ENCODE measurements around the gene GPC3. TPM values are rescaled to one million over a fixed set of nuclear protein-coding genes. Genes with fewer than 3 reads are reported as not detected.

Gene GPC3
- total and polyA plus RNA-seq, 2 of the 4 experiments (the other 2 are of a cell fraction) = not detected

GRCh38 chrX:133913658-133914388, 71.6 kb downstream of the GPC3 start:
- no peak overlapping the region for H2AK5ac ChIP-seq (ENCODE audit: low read depth, low read length)
- H3K79me1 ChIP-seq (ENCODE audit: low read depth in 1 of 2, low read length in 2 of 2) = no peaks in the 10 kb centered on the region
- in situ Hi-C loops (cut with MboI; ENCODE audit: low sequenced_read_pairs) = no loop called here
- no peak overlapping the region for H3K18ac ChIP-seq (ENCODE audit: low read depth, low read length)
- H2BK5ac ChIP-seq (ENCODE audit: low read depth, low read length, poor library complexity, severe bottlenecking) = no peak overlapping the region
- H3K23ac ChIP-seq (ENCODE audit: low read depth, low read length) = no peak overlapping the region
- H4K91ac ChIP-seq (ENCODE audit: insufficient read depth, low read depth, low read length) = no peak overlapping the region
- ATAC-seq (ENCODE audit: low read depth) (no peak), DNase-seq (no peak)
- H2BK15ac ChIP-seq (ENCODE audit: low read depth, low read length) = no peak overlapping the region
- no CpG with 5 or more reads among the region's 2 CpGs for WGBS, 2 experiments (ENCODE audit: extremely low coverage in 2 of 2, insufficient read length in 1 of 2)
- no TSS peak for BruUV-seq (replicated peaks)
- H3K9me1 ChIP-seq (ENCODE audit: insufficient read depth, low read length) = no peaks in the 10 kb centered on the region
- TF ChIP-seq BHLHE40 (IDR thresholded peaks at IDR 0.05; ENCODE audit: low read depth, low read length) = no peak
- no peak for TF ChIP-seq CEBPB (IDR thresholded peaks at IDR 0.05; ENCODE audit: low read depth, low read length)
- TF ChIP-seq CTCF (conservative IDR thresholded peaks at IDR 0.05; ENCODE audit: low read depth, low read length) = no peak
- no peak for TF ChIP-seq RCOR1 (IDR thresholded peaks at IDR 0.05; ENCODE audit: insufficient replicate concordance, low read length)
- no peak for TF ChIP-seq SMC3 (IDR thresholded peaks at IDR 0.05; ENCODE audit: low read depth, low read length)
- no peak for TF ChIP-seq ELK1 (IDR thresholded peaks at IDR 0.05; ENCODE audit: borderline replicate concordance, low read depth, low read length)
- TF ChIP-seq MAFK (IDR thresholded peaks at IDR 0.05; ENCODE audit: low read depth, low read length) = no peak
- ChIA-PET POLR2A (ENCODE audit: unreplicated experiment) (no interaction called here), CTCF (no interaction called here)
- H3K4me2 ChIP-seq (ENCODE audit: low read depth, low read length) = no peak overlapping the region
- no peak overlapping the region for H3K14ac ChIP-seq (replicated peaks; ENCODE audit: low read depth, low read length)
- no peak overlapping the region for H3K9ac ChIP-seq (ENCODE audit: low read depth, low read length)
- H2BK120ac ChIP-seq (ENCODE audit: low read depth, low read length) = no peak overlapping the region
- H4K8ac ChIP-seq (ENCODE audit: low read depth in 2 of 2, low read length in 2 of 2) = no peak overlapping the region
- no peaks in the 10 kb centered on the region for H3K27me3 ChIP-seq (ENCODE audit: control insufficient read depth, insufficient read depth, low read length)
- no peak overlapping the region for H2AK9ac ChIP-seq (replicated peaks; ENCODE audit: low read depth, low read length, poor library complexity)
- H2BK20ac ChIP-seq (ENCODE audit: low read depth, low read length) = no peak overlapping the region
- H3K36me3 ChIP-seq (ENCODE audit: control insufficient read depth, insufficient read depth, low read length) = no peaks in the 10 kb centered on the region
- no peak overlapping the region for H2AFZ ChIP-seq (replicated peaks; ENCODE audit: low read length, poor library complexity)
- no peak overlapping the region for H3K27ac ChIP-seq (ENCODE audit: insufficient read depth, low read length)
- no peak overlapping the region for H3K56ac ChIP-seq (ENCODE audit: extremely low read depth, insufficient read depth, low read length)
- intact Hi-C loops (cut with micrococcal nuclease) = no loop called here
- H3K4me1 ChIP-seq (ENCODE audit: control insufficient read depth, insufficient read depth, low read length) = no peaks in the 10 kb centered on the region
- dilution Hi-C loops (cut with HindIII; ENCODE audit: low sequenced_read_pairs, unreplicated experiment) = no loop called here
- no peak overlapping the region for H3K4me3 ChIP-seq (ENCODE audit: insufficient read depth, low read depth, low read length)
- H4K20me1 ChIP-seq (ENCODE audit: insufficient read depth, low read length) = no peaks in the 10 kb centered on the region
- no peak overlapping the region for H4K5ac ChIP-seq (ENCODE audit: low read depth, low read length)
- no peak overlapping the region for H3K4ac ChIP-seq (ENCODE audit: low read depth, low read length)
- no peaks in the 10 kb centered on the region for H3K9me3 ChIP-seq (ENCODE audit: control insufficient read depth, insufficient read depth, low read length)

Data from IMR-90 (cell line).